Astrocyte of the spinal cord (primary cell): ENCODE results near the gene POC1A.

Experiments
- DNase-seq: peaks from one replicate; pipeline ENCODE4 v3.0.0; 2011; ENCODE audit warnings: low read depth, low spot score
- H3K4me3 ChIP-seq: 2 replicates; pipeline ENCODE4 v1.5.1; 2011; ENCODE audit warnings: low read depth, mild to moderate bottlenecking, low read length, moderate library complexity
- CTCF ChIP-seq: IDR thresholded peaks from 2 replicates; pipeline ENCODE4 v1.5.1; 2012; ENCODE audit warnings: low read depth, mild to moderate bottlenecking, low read length, inconsistent platforms
- in situ Hi-C: cut with HindIII; loops from 2 replicates; pipeline ENCODE4 v1.10.0; 2017; ENCODE audit warnings: low sequenced_read_pairs

POC1A gene

GRCh38 chr3:52197842-52198625 is 43.8 kb upstream of the POC1A start, which contains the start of gene ALAS1:
Gene ALAS1 (plus strand): TSS chr3:52198160. CDS start chr3:52199242, 1,082 bp downstream.
- in situ Hi-C loops, result no loop called here
- peak; percentile 88 for DNase-seq
- H3K4me3 ChIP-seq, result peak within 1 kb of the TSS; percentile 90
- TF ChIP-seq CTCF, result peak; percentile 8

- no peak for TF ChIP-seq CTCF
- DNase-seq, result no peak
- in situ Hi-C loops, result no loop called here
- peak overlapping the region; percentile 90 for H3K4me3 ChIP-seq
These were observed 43.2 kb upstream of the POC1A start for GRCh38 chr3:52197499-52197841.

GRCh38 chr3:52196977-52197376 is 42.8 kb upstream of the POC1A start:
- no peak overlapping the region for H3K4me3 ChIP-seq
- TF ChIP-seq CTCF, result no peak
- no peak for DNase-seq
- in situ Hi-C loops, result no loop called here

GRCh38 chr3:52195823-52196331 is 41.7 kb upstream of the POC1A start:
- TF ChIP-seq CTCF, result no peak
- no peak for DNase-seq
- no peak overlapping the region for H3K4me3 ChIP-seq
- in situ Hi-C loops, result no loop called here

- DNase-seq, result no peak
- TF ChIP-seq CTCF, result no peak
- no peak overlapping the region for H3K4me3 ChIP-seq
- in situ Hi-C loops, result no loop called here
These were observed 41.0 kb upstream of the POC1A start for GRCh38 chr3:52195291-52195597.

- in situ Hi-C loops, result no loop called here
- H3K4me3 ChIP-seq, result no peak overlapping the region
- TF ChIP-seq CTCF, result no peak
- no peak for DNase-seq
These were observed 40.5 kb upstream of the POC1A start for GRCh38 chr3:52194485-52195290.
